HG02588 (cell line): ENCODE results near the gene NFIB.

Source experiments
- ATAC-seq: cut with Tn5 transposase; IDR thresholded peaks from one replicate; pipeline ENCODE4 v1.9.1; 2021; ENCODE audit warnings: mild to moderate bottlenecking, moderate library complexity; ENCODE audit not compliant: unreplicated experiment

Gene NFIB

DNA sequence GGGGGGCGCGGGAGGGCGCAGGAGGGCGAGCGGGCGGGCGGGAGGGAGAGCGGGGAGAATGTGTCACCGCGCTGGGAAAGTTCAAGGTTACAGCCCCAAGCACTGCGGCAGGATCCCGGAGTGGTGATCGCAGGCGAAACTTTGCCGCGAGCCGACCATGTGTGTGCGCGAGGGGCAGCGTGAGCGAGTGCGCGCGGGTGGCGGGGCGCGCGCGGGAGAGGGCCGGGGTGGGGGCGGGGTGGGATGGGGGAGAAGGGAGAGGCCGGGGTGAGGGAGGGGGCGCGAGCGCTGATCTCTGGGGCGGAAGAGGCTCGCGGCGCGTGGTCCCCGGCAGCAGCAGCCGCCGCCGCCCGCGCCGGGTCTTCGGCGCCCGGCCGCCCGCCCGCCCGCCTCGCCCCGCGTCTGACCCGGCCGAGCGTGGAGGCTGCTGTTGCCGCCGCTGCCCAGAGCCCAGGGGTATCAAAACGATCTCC lies at the start of gene NFIB:
Gene NFIB, minus strand, starts transcription at position 191 of the 473 bp plus-strand sequence. CDS start 630 bp downstream, outside the sequence.
- ATAC-seq, result no peak

DNA sequence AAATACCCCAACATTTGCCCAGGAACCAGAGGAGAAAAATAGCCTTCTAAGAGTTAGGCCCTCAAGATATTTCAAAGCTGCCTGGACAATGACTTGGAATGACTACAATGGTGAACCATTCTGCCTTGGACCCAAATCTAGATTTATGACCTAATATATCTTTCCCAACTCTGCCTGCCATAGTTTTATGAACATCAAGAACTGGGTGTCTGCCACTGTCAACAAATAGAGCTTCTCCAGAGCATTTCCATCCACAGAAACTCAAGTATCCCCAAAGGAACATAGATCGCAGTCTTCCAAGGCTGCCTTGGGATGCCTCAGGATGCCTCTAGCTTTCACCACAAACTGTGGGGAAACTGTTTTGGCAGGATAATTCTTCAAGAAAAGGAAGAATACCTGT lies 48.2 kb upstream of the NFIB start:
- no peak for ATAC-seq

DNA sequence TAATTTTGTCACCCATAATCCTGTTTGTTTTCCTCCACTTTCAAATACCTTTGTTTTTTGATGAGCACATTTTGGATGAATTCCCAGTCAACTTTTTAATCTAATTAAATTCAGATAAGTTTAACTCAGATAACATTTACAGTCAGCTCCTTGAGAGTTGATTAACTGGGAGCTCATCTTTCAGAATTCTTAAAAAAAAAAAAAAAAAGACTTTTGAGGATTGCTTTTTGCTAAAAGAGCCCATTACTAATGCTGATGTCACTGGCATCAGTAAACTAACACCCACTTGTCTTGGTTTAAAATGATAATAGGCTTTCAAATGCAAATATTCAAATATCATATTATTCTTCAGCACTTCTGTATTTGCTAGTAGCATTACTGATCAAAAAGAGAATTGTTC lies 47.1 kb upstream of the NFIB start:
- no peak for ATAC-seq

DNA sequence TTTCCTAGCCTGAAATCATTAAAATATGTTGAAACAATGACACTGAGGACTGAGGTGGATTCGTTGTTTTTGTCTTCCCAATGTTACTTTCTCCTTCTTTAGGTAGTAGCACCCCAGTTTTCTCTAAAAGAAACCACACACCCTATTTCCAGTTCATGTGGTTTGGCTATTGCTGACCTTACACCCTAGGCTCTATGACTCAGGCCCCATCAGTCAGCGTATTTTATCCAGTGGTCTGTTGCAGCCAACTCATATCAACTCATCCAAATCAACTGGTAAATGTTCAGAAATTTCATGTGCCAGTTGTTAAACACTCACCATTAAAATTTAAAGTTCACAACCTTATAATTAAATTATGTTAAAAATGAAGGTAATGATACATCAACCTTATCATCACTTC lies 44.6 kb upstream of the NFIB start:
- no peak for ATAC-seq

DNA sequence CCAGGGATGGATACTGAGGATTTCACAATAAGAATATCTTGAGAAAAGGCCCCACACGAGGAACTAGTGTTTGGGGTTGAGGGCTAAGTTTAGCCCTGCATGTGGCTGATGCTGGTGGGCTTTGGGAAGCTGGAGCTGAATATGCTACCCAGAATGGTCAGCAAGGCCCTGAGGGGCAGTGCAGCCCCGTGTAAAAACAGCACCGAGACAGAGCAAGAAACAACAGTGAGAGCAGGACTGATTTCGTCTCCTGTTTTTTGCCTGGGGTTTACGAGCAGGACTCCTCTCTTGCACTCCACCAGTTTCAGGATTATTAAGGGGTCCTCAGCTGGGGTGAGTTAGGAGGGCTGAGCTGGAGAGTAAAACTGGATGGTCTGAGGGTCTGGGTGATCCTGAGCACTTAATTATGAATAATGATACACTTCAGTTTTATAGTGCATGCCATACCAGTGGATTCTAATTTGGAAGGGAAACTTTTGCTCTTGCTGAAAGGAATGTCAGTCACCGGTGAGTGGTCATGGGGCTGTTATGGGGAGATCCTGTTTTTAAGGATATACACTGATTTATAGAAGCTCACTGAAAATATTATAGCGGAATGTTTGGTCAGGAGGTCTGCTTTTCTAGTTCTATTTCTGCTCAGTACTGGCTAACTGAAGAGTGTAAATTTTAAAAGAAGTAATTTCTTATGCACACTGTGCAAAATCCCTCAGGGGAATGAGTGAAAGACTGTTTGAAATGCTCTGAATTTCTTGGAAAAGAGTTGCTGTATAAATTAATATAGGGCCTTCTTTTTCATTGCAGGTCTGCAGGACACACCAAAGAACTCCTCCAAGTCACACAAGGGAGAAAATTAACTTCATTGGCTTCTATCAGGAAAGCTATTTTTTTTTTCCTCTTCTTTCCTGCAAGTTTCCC lies 42.7 kb upstream of the NFIB start:
- ATAC-seq, result no peak

DNA sequence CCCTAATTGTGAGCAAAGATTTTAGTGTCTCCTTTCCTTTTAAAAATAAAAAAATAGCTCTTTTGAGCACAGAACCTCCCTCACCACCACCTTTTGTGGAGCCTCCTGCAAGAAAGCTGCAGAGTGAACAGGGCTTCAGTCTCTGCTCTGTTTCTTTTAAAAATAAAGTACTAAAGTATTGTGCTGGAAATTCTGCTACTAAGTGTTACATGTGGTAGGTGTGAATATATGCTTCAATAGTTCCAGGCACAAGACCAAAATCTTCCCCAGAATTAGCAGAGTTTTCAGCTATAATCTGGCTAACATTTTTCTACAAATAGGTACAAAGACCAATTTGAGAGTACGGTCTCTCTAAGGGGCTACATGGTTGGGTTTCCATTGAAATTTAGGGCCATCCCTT lies 40.3 kb upstream of the NFIB start:
- ATAC-seq, result no peak

DNA sequence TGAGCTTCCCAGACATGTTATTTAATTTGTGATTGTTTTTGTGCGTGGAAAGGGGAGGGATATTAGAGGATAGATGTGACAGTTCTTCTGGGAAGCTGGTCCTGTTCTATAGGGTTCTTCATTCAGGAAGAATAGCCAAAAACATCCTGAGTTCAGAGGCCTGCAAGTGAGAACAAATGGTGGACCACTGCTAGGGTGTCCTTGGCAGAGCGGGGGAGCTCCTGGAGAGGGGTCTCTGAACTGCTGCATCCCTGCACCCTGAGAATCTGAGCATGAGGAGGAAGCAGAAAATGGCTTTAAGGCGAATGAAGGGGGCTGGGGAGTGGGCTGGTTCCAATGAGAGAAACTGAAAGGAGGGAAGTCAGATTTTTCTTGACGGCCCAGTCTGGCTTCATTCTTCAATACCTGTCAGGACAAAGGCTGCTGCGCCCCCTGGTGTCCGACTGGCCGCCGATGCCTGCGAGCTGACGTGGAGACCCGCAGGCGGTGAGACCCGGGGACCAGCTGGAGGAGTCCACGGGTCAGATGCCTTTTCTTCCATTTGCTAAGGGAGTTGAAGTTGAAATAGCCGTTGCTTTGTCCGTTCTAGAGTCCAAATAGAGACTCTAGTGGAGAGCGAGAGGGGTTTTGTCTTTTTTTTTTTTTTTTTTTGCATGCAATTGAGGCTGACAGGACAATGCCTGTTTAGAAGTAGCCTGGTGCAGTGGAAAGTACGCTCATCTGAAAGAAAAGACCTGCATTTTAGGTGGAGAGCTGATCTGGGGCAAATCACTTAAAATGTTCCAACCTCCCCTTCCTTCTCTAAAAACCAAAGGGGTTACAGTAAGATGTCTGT lies 39.5 kb upstream of the NFIB start:
- peak; percentile 82 for ATAC-seq

DNA sequence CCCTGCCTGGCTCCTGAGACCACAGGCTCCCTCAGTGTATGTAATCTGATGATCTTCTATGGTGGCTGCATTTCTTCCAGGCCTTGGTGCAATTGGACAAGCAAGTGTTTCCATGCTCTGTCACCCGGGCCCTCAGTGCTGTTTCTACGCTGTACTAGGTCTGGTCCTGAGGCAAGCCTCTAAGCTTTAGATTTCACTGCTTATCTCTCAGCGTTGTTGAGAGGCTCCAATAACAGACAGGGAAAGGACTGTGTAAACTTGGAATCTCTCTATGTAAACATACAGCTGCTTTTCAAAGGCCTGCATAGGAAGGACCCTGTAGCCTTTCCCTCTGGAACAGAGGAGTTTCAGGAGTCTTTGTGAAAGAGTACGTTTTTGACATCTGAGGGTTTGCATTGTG lies 38.6 kb upstream of the NFIB start:
- no peak for ATAC-seq

DNA sequence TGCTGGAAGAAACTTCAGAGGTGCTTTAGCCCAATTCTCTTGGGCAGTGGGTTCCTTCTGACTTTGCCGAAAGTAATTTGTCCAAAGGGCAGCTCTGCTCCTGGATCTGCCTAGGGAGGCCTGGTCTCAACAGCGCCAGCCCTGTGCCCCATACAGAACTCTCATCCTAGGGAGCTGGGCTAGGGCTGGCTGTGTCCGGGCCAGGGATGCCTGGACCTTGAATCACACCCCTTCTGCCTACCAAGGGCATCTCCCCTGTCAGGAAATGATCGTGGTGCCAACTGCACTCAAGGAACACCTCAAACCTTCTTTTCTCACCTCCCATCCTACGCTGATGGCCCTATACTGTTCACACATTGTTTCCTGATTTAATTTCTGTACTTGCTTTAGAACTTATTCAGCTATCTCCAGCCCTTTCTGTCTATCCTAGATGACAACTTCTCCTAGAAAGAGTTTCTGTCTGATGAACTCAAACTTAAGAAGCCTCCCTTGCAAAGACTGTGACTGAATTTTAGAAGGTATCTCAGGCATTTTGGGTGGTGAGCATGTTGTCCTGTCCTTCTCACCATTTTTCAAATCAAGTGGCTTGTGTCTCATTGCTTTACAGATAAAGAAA lies 37.4 kb upstream of the NFIB start:
- ATAC-seq, result no peak

DNA sequence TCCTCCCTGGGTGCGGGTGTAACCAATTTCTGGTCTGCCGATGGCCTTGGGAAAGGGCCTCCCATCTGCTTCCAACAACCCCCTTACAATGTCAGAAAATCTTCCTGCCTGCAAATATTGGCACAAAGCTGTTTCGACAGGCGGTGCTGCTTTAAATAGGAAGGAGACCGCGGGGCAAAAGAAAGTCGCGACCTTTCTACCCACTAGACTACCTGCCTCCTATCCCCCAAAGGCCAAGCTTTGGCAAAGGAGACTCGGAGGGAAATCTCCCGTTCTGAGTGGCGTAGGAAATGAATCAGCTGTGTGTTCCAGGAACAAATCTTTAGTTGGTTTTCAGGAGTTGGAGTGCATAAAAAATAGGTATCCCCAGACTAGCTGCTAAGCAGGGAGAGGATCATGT lies 36.8 kb upstream of the NFIB start:
- no peak for ATAC-seq

DNA sequence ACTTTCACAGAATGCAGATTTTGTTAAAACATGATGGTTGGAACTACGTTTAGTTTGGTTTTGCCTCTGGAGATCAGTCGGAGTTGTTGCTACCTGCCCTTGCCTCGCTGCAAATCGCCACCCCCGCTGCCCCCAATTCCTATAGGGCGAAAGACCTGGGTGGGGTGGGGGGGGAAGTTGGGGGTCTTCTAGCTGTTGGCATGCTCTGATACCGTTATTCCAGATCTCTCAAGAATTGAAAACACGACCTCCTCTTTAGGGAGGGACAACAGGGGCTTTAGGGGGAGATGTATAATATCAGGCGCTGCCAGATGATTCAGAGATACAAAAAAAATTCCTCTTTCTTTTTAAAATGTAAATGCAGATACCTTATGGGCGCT lies 36.4 kb upstream of the NFIB start:
- no peak for ATAC-seq

DNA sequence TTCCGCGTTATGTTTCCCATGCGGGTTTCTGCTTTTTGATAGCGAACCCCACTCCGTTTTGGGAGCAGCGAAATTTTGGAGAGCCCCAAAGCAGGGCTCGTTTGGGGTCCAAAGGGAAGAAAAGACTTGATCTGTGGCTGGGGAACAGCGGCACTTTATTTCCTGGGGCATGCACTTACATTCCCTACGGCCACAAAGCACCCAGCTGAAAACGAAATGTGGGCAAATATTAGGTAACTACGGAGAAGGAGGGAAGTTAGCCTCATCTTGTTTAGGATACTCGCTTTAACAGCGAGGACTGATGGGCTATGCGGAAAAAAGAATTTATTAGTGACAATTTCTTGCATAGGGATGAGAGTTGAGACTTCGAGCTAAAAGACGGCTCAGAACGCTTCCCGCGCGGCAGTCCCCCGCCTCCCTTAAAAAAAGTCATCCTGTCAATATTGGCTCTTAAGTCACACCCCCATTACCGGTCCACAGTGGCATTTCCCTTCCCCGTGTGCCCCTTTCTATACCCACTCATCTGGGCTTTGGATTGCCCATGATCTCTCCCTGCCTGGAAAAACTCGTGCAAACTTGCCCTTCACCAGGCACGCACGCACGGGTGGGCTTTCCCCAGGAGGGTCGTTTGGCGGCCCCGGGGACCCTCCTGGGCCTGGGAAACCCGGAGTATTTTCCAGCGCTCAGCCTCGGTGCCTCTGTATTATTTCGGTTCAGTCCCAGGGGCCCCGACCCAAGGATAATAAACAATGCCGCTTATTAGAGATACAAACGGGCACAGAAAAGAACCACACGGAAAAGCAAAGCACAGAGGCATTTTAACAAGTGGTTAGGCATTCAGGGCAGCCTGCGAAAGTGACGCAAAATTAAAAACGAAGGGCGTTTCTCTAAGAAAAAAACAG lies 35.8 kb upstream of the NFIB start:
- ATAC-seq, result no peak

DNA sequence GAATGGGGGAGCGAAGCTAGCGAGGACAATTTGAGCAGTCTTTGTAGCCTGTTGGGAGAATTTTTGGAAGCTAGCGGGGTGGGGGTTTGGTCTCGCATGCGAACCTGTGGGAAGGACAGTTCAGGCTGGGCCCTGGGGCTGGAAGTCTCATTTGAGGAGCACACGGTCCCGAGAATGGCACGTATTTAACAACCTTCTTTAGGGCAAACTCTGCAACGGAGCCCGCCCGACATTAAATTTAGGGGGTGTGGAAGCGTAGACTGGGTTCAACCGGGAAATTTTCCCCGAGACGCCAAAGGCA lies 35.2 kb upstream of the NFIB start:
- no peak for ATAC-seq

DNA sequence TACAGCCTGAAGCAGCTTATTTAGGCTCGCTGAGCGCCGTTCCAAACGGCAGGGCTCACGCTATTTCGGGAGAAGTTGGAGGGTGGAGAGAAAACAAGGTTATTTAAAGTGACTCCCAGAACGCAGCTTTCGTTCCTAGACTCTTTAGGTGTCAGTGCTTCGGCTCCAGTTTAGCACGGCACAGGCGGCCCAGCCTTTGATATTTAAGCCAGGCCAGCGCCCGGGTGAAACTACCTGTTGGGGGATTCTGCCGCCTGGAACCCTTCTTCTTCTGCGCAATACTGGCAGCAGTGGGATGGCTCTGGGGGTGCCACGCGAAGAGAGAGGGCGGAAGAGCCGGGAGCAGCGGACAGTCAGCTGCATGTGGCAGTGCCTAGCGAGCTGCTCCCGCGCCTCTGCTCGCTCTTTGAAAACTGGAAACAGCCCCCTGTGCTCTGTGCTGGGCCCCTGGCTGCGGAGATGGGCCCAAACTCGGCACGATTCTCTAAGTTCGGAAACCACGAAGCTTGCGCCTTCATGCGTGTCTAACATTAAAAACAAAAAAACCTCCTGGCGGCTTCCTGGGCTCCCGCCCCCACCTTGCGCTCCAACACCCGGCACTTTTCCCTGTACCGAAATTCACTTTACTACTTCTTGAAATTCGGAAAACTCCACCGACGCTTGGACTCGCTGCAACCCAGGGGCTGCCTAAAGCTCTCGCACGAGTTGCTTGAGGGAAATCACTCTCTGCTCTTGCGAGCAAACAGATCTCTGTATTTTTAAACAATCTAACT lies 34.6 kb upstream of the NFIB start:
- ATAC-seq, result no peak

DNA sequence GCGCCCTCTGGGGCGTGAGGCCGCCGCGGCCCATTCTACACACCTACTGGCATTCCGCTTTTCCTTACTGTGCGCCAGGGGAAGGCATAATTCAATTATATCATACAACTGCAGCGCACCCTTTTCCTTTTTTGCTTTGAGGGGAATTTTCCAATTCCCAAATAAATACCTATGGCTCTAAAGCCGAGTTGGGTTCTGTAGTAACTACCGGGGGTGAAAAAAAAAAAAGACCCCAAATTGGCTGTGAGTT lies 34.1 kb upstream of the NFIB start:
- ATAC-seq, result no peak

DNA sequence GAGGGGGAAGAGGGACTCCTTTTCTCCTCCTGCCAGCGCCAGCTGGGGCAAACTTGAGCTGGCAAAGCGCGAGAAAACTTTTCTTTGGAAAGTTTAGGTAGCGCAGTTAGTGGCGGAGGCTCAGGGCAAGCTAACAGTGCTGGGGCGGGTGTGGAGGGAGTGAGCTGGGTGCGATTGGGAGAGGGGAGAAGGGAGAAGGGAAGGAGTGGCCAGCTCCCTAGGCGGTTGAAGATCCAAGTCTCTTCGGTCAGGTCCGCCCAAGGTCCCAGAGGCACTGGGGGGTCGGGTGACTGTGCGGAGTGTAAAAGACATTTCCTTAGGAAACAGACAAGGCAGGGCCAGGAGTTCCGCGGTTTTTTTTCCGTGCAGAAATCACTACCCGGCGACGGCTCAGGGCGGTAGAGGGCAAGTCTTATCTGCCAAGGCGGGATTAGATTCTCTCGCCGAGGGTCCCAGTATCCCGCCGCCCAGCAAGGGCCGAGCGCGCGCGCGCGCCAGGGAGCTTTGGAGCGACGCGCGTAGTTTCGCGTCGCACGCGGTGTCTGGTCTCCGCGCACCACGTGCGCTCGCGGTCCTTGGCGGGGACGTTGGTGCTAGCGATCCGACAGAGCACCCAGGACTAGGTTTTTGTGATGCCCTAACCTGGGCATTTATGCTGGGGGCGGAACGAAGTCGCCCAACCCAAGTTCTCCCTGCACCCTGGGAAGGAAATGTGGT lies 33.6 kb upstream of the NFIB start:
- ATAC-seq, result no peak

DNA sequence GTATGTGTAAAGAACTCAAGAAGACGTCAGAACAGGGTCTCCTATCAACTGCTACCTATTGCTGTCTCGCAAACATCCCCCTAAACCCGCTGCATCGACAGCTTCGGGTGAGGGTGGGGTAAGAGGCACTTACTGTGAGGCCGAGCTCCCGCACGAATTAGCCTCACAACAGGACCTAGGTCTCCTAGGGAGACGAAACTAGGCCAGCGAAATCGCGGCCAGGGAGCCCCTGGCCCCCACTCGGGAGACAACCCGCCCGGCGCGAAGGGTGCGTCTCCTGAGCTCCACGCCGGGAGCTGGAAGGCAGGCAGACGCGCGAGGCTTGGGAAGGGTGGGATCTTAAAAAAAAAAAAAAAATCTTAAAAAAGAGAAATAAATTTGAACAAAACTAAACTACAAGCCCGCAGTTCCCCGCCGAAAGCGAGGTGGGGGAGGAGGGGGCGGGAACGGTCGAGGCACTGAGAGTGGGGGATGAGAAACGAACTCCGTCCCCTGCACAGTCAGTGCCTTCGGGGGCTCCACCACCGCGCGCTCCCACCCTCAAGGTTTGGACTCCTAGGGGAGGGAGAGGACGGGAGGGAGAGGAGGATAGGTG lies 33.0 kb upstream of the NFIB start:
- no peak for ATAC-seq

DNA sequence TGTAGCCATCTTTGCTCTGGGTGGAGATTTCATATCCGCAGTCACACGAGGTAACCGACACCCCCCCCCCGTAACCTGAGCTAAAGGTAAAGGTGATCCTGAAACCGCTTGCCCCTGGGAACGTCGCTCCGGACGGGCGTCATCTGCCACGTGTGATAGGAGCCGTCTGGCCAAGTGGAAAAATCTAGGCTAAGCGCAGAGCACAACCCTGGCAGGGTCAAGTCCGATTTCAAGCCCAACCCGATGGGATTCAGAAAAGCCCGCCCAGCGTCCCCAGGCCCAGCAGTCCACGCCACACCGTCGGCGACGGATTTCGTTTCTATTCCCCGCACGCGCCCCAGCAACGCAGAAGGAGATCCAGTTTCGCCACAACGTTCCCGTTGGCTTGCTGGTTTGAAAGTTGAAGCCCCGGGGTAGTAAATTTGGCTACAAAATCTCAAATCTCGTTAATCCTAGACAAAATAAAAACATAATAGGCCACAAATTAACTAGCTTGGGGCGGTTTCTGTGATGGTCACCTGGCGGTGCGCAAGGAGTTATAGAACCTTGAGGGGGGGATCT lies 32.4 kb upstream of the NFIB start:
- no peak for ATAC-seq
